Spleen (tissue), 7 donors: Measurements from ENCODE around the gene TTC28.

ENCODE experiments used
- POLR2A ChIP-seq, 3 donors: fragments of 450-650 bp; IDR thresholded peaks; one replicate each; pipeline ENCODE4 v1.5.1; 2017; ENCODE audit warnings: antibody characterized with exemption in 3 of 3, mild to moderate bottlenecking in 1 of 3
- TF ChIP-seq, protein P1 (sequence below), 11 experiments: fragments of 200-600 bp in 7 of 11; fragments of 450-650 bp in 4 of 11; sonication (generic) in 4 of 11; IDR thresholded peaks in 8 of 11; conservative IDR thresholded peaks in 3 of 11; 1 replicate in 7 of 11; 2 replicates in 4 of 11; pipeline versions ENCODE4 v1.4.0 to v1.8.0; 2016 to 2021; ENCODE audit warnings: antibody characterized with exemption in 11 of 11, inconsistent platforms in 4 of 11, mild to moderate bottlenecking in 1 of 11
- donor health status: DM: no; HTN: no; CAD: no; lungs with moderate emphysema.
- donor health status: DM: no; HTN: no; CAD: no.
- donor health status: DM: no; HTN: no; CAD: no.

DNA sequence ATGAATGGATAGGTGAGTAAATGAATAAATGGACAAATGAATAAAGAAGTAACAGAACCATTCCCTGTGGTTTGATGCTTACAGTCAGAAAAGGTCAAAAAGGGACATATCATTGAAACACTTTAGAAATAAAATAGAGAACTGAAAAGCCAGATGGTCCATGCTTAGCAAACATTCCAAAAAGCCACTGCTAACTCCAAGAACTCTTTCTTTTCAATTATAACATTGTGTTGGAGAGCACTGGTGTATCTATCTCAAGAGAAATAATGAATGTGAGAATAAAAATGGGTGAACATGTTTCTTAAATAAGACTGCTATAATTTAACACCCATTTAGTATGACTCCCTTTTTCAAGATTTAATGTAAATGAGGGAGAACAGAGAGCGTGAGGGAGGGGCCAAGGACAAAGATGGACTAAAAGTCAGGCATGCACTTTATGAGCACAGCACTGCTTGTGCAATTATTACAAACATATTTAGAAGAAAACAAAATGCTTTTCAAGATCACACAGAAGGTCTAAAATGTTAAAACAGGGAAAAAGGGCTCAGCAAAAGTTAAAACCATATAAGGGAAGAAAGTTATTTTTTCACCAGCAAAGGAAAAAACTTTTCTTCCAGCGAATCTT is 536.3 kb downstream of the TTC28 start:
- TF ChIP-seq POLR2A (IDR thresholded peaks at IDR 0.05): no peak
- TF ChIP-seq, protein P1, sequence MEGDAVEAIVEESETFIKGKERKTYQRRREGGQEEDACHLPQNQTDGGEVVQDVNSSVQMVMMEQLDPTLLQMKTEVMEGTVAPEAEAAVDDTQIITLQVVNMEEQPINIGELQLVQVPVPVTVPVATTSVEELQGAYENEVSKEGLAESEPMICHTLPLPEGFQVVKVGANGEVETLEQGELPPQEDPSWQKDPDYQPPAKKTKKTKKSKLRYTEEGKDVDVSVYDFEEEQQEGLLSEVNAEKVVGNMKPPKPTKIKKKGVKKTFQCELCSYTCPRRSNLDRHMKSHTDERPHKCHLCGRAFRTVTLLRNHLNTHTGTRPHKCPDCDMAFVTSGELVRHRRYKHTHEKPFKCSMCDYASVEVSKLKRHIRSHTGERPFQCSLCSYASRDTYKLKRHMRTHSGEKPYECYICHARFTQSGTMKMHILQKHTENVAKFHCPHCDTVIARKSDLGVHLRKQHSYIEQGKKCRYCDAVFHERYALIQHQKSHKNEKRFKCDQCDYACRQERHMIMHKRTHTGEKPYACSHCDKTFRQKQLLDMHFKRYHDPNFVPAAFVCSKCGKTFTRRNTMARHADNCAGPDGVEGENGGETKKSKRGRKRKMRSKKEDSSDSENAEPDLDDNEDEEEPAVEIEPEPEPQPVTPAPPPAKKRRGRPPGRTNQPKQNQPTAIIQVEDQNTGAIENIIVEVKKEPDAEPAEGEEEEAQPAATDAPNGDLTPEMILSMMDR (IDR thresholded peaks at IDR 0.05 in 8 of 11, conservative IDR thresholded peaks at IDR 0.05 in 3 of 11): no peak
